ENCODE results near the gene DEFB126.

DNA sequence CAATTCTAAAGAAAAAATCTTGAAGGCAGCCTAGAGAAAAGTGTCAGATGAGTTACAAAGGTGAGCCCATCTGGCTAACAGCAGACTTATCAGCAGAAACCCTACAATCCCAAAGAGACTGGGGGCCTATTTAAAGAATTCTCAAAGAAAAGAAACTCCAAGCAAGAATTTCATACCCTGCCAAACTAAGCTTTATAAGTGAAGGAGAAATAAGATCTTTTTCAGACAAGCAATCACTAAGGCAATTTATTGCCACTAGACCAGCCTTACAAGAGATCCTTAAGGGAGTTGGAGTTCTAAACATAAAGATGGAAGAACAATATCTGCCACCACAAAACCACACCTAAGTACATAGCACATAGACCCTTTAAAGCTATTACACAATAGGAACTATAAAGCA, 24.9 kb upstream of the DEFB126 start:
- TF ChIP-seq, protein P1, sequence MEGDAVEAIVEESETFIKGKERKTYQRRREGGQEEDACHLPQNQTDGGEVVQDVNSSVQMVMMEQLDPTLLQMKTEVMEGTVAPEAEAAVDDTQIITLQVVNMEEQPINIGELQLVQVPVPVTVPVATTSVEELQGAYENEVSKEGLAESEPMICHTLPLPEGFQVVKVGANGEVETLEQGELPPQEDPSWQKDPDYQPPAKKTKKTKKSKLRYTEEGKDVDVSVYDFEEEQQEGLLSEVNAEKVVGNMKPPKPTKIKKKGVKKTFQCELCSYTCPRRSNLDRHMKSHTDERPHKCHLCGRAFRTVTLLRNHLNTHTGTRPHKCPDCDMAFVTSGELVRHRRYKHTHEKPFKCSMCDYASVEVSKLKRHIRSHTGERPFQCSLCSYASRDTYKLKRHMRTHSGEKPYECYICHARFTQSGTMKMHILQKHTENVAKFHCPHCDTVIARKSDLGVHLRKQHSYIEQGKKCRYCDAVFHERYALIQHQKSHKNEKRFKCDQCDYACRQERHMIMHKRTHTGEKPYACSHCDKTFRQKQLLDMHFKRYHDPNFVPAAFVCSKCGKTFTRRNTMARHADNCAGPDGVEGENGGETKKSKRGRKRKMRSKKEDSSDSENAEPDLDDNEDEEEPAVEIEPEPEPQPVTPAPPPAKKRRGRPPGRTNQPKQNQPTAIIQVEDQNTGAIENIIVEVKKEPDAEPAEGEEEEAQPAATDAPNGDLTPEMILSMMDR (IDR thresholded peaks at IDR 0.05 in 8 of 11, conservative IDR thresholded peaks at IDR 0.05 in 3 of 11) = no peak
- no peak for TF ChIP-seq POLR2A (IDR thresholded peaks at IDR 0.05)
